Amniotic epithelial cell (primary cell): ENCODE data around the gene TAX1BP3.
"Not testable (repeated sequence)": the region's sequence is repeated elsewhere in the genome, so short reads cannot be mapped to it uniquely, and the experiment has no call there.

Source experiments
- DNase-seq: peaks from one replicate; pipeline ENCODE4 v3.0.0-alpha.2; 2010; ENCODE audit warnings: low read depth

The TAX1BP3 gene, protein sequence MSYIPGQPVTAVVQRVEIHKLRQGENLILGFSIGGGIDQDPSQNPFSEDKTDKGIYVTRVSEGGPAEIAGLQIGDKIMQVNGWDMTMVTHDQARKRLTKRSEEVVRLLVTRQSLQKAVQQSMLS

DNA sequence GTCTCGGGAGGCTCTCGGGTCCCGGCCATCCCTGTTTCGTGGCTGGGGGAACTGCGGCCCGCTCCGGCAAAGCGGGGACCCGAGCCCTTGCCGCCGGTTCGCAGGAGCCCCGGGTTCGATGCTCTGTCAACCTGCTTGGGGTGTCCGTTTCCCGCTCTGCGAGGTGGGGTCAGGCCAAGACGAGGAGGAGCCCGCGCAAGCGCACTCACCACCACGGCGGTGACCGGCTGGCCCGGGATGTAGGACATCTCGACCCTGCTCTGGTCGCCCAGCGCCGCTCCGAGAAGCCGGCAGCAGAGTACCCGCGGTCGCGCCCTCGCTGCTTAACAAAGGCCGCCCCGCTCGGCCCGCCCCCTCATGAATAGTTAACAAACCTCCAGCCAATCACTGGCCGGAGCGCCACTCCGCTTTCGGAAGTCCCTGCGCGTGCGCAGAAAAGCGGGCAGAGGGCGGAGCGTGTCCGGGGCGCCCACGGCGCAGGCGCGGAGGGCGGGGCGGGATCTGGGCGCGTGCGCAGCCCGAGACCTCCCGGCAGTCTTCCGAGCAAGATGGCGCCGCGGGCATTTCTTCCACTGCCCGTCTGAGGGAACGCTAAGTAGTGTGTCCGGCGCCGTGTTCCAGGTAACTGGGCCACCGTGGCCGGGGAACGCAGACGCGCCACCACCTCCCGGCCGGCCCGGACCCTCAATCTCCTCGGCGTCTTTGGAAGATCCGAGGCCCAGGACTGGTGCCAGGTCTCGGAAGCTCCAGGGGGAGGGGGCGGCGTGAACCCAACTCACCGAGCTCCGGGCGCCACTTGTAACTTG lies at the start of gene TAX1BP3, which contains the start of gene EMC6:
TSS of gene TAX1BP3 (minus strand) at position 300 of the 806 bp plus-strand sequence. CDS start at position 248, 52 bp downstream.
TSS of gene EMC6 (plus strand) at position 534 of the 806 bp plus-strand sequence. CDS start 335 bp downstream, outside the sequence.
- DNase-seq: peak; percentile 92

DNA sequence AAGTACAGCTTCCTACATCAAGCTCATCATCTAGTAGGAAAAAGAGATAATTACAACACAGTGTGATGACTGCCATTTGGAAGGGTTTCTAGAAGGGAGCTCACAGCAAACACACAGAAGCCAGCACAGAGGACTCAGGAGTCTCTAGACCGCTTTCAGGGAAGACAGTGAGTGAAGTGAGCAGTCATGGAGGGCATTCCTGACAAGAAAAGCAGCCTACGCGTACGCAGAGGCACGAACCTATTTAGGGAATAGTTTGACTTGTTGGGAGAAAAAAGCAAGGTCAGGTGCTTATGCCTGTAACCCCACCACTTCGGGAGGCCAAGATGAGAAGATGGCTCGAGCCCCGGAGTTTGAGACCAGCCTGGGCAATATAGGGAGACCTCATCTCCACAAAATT lies 46.9 kb upstream of the TAX1BP3 start:
- DNase-seq: no peak

- peak; percentile 31 for DNase-seq
Measured at GRCh38 chr17:3712811-3713463, 44.6 kb upstream of the TAX1BP3 start.

DNA sequence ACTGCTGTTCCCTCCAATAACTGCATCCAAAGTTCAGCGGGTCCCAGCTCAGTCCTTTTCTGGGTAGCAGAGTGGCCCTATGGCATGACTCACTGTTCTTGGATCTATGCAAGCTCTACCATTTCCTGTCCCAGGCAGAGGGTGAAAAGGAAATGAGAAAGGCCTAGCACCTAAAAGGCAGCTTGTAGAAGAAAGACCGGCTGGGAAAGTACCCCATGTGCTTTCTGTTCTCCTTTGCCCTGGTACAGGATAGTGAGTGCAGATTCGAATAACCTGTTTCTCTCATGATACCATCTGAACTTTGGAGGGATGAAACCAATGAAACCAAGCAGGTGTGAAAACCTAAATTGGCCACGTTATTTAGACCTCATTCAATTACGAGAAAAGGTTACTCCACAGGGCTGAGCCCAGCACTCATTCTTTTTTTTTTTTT lies 42.6 kb upstream of the TAX1BP3 start:
- no peak for DNase-seq

GRCh38 chr17:3708366-3708765 lies 40.0 kb upstream of the TAX1BP3 start:
- DNase-seq: no peak

GRCh38 chr17:3705718-3705984 lies 37.3 kb upstream of the TAX1BP3 start:
- DNase-seq: not testable (repeated sequence)

DNA sequence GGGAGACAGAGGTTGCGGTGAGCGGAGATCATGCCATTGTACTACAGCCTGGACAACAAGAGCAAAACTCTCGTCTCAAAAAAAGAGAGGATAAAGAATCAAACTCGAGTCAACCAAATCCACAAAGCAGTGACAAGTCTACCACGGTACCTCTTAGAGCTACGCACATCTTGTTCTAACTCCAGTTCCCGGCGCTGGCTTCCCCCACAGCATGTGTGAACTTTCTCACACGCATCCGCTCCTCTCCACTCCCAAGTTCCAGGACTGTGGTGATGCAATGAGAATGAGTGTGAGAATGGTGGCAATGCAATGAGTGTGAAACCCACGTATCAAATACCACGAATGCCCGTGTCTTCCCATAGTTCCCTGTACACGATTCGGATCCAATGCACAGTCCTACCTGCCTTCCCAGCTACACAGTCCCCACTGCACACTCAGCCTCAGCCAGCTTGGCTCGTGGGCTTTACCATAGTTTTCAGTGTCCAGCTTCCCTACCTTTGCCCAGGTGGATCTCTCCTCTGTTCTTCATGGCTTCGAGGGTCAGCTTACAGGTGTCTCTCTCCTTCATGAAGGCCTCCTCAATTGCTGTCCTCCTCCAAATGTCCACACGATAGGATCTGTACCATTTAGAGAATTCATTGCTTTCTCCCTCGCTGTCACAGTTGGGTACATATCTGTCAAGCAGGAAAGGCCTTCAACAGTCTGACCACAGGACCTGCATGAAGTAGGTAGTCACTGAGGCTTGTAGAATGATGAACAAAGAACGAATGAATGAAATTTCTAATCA lies 36.7 kb upstream of the TAX1BP3 start:
- DNase-seq: no peak

GRCh38 chr17:3702041-3702539 lies 33.7 kb upstream of the TAX1BP3 start:
- not testable (repeated sequence) for DNase-seq

GRCh38 chr17:3699951-3700350 lies 31.6 kb upstream of the TAX1BP3 start:
- no peak for DNase-seq

DNA sequence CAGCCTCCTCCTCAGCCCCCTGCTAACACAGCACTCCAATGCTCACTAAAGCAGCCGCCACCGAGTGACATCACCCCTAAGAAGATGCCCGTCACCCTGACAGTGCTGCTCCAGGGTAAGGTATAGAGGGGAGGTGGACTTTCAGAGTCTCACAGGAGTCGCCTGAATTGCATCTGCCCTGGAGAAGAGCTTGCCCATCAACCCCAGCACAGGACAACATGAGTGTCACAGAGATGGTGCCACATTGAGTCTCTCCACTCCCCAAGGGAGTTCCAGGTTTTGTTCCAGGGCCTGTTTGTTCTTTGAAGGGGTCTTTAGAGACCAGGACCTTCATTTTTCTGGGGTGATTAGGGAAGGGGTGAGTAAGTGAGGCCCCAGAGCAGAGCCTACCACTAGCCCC lies 29.8 kb upstream of the TAX1BP3 start:
- DNase-seq: no peak

- no peak for DNase-seq
Measured at GRCh38 chr17:3697103-3697476, 28.7 kb upstream of the TAX1BP3 start.

DNA sequence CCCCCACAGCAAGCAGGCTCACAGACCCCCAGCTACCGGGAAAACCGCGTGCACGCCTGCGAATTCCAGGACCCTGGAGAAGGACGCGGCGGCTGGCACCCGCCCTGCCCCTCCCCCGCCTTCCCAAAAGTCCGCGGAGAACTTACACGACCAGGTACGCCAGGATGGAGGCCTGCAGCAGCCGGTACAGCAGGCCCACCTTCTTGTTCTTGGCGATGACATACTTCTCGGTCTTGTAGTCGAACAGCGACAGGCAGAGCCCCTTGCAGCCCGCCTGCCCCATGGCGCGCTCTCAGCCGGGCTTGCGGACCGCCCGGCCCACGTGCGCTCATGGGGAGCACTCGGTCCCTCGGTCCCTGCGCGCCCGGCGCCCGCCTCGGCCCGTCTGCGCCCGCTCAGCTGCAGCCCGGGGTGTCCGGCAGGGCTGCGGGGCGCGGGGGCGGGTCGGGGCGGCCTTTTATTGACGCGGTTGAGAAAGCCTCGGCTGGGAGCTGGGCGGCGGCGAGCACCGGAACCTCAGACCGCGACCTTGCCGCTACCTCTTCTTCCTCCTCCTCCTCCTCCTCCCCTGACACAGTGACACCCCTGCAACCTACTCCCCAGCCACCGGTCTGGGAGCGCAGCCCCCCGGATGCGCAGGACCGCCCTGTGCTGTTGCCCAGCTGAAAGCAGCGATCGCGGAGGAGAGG lies 27.5 kb upstream of the TAX1BP3 start, which contains the start of gene P2RX5:
TSS of gene P2RX5 (minus strand) at position 433 of the 689 bp plus-strand sequence. CDS start at position 283, 150 bp downstream.
- DNase-seq: no peak

DNA sequence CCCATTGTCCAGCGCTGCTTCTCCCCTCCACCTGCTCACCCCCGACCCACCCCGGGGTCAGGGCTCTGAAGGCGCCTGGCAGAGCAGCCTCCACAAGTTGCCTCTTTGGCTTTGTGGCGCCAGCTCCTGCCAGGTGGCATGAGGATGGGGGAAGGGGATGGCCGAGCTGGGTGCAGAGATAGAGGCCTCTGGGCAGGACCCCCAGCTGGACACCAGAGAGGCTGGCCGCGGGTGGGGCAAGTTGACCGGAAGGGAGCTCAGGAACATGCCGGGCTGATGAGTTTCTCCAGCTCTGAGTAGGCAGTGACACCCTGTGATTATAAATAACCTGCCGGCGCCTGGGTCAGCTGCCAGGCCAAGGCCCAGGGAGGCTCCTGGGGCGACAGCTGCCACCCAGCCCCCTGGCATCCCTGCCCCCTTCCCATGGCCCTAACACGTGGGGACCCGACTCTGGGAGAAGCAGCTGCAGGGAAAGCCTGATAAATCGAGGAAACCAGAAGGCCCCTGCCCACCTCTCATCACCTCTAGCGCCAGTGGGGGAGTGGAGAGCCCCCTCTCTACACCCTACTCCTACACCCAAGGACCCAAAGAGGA lies 26.8 kb upstream of the TAX1BP3 start:
- no peak for DNase-seq

GRCh38 chr17:3693829-3694231 lies 25.5 kb upstream of the TAX1BP3 start:
- DNase-seq: no peak

GRCh38 chr17:3693141-3693540 lies 24.8 kb upstream of the TAX1BP3 start:
- no peak for DNase-seq

GRCh38 chr17:3692346-3692745 lies 24.0 kb upstream of the TAX1BP3 start:
- DNase-seq: no peak

- no peak for DNase-seq
Measured at GRCh38 chr17:3691617-3692067, 23.3 kb upstream of the TAX1BP3 start.

- DNase-seq: no peak
Measured at GRCh38 chr17:3690094-3690715, 21.8 kb upstream of the TAX1BP3 start.

DNA sequence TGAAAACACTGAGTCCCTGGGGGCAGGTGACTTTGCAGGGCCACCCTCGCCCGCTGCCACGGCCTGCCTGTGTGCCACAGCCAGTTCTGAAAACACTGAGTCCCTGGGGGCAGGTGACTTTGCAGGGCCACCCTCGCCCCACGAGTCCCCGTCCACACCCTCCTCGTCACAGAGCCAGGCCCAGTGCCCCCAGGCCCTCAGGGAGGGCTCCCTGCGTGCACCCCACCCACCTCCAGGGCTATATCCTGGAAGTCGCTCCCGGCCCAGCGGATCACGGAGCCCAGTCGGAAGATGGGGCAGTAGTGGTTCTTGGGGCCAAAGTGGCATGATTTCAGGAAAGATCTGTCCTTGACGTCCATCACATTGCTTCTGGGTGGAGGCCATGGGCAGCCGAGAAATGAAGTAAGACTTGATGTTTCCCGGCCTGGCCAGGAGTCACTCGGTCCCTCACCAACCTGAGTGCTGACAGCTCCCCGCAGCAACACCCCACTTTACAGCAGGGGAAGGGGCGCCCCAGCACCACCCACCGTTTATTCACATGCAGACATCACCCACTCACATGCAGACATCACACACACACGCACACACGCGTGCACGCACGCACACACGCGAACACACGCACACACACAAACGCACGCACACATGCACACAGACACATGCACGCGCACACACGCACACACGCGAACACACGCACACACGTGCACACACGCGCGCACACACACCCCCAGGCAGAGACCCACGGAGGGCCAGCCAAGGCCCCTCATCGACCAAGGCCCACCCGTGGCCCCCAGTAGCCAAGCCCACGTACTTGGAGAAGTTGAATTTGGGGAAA lies 21.1 kb upstream of the TAX1BP3 start:
- DNase-seq: no peak

DNA sequence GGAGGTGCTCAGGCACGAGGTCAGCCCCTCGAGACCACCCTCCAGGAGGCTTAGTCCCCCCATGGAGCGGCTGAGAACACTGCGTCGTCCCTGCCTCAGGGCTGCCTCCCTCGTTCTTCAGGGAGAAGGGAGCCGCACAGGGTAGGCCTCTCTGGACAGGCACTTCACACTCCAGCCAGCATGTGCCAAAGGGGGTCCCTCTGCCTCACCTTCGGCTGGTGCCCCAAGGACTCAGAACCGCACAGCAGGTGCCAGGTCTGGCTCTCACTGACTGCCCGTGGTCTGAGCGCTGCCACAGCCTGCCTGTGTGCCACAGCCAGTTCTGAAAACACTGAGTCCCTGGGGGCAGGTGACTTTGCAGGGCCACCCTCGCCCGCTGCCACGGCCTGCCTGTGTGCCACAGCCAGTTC lies 20.5 kb upstream of the TAX1BP3 start:
- no peak for DNase-seq
